G401.6 (cell line): ENCODE results near the gene SNX8.

Experiments used
- FAIRE-seq: peaks from 2 replicates; lab custom pipeline; 2012; peaks lifted over from hg19 to GRCh38; lab: Jason Lieb, UNC

SNX8 gene

GRCh38 chr7:2259480-2259879 is 54.8 kb downstream of the SNX8 start:
- no peak for FAIRE-seq

- FAIRE-seq = no peak
Measured at GRCh38 chr7:2258661-2259365, 55.4 kb downstream of the SNX8 start.

- no peak for FAIRE-seq
Measured at GRCh38 chr7:2257651-2258050, 56.6 kb downstream of the SNX8 start.

GRCh38 chr7:2257046-2257551 is 57.1 kb downstream of the SNX8 start:
- FAIRE-seq = no peak

GRCh38 chr7:2256306-2257045 is 57.8 kb downstream of the SNX8 start:
- FAIRE-seq = no peak

- FAIRE-seq = no peak
Measured at GRCh38 chr7:2255145-2256139, 58.8 kb downstream of the SNX8 start.

- FAIRE-seq = no peak
Measured at GRCh38 chr7:2254429-2255144, 59.7 kb downstream of the SNX8 start.

- FAIRE-seq = no peak
Measured at GRCh38 chr7:2253525-2254244, 60.6 kb downstream of the SNX8 start.

- no peak for FAIRE-seq
Measured at GRCh38 chr7:2253021-2253420, 61.2 kb downstream of the SNX8 start.

GRCh38 chr7:2251841-2252771 is 62.1 kb downstream of the SNX8 start:
- FAIRE-seq = no peak

- FAIRE-seq = no peak
Measured at GRCh38 chr7:2251381-2251780, 62.9 kb downstream of the SNX8 start.

GRCh38 chr7:2249744-2250323 is 64.4 kb downstream of the SNX8 start:
- FAIRE-seq = no peak

GRCh38 chr7:2248984-2249694 is 65.1 kb downstream of the SNX8 start:
- no peak for FAIRE-seq

GRCh38 chr7:2247141-2247995 is 66.9 kb downstream of the SNX8 start:
- FAIRE-seq = no peak

GRCh38 chr7:2245883-2246675 is 68.2 kb downstream of the SNX8 start:
- no peak for FAIRE-seq

GRCh38 chr7:2244404-2244995 is 69.7 kb downstream of the SNX8 start:
- no peak for FAIRE-seq

GRCh38 chr7:2243458-2243857 is 70.8 kb downstream of the SNX8 start:
- FAIRE-seq = no peak
